ENCODE data around the gene DPCD. TPM values are rescaled to one million over a fixed set of nuclear protein-coding genes. Genes with fewer than 3 reads are reported as not detected.

Gene DPCD
- total and polyA plus RNA-seq, 8 donors = 4.7 to 17.0 (median 7.1) TPM

DNA sequence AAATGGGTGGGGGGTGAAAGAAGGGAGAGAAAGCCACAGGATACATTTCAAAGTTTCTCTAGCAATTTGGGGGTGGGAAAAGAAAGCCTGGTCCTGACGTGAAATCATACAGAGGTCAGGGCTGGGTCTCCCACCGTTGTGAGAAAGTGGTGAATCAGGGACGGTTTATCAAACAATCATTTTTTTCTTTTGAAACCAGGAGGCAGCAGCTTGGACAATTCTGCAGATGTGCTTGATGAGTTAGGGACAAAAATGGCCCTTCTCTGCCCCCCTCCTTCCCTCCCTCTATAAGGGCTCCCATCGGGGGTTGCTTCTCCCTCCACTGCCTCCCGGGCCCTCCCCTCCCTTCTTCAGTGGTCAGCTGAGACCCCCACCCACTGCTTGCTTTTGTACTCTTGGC is 63.2 kb downstream of the DPCD start:
- no peak for DNase-seq
- Histone ChIP-seq H3K36me3 (peaks cover 0 to 30% (median 0%) of the 10 kb centered on the region in 3 donors), H3K27ac (no peak overlapping the region), H3K4me3 (no peak overlapping the region), H3K27me3 (no peaks in the 10 kb centered on the region), H3K4me1 (no peaks in the 10 kb centered on the region), H3K9me3 (no peaks in the 10 kb centered on the region)
- no peak for FAIRE-seq
- ATAC-seq = no peak
- intact Hi-C loops (cut with DNase I) = no loop called here
- TF ChIP-seq, protein P1, sequence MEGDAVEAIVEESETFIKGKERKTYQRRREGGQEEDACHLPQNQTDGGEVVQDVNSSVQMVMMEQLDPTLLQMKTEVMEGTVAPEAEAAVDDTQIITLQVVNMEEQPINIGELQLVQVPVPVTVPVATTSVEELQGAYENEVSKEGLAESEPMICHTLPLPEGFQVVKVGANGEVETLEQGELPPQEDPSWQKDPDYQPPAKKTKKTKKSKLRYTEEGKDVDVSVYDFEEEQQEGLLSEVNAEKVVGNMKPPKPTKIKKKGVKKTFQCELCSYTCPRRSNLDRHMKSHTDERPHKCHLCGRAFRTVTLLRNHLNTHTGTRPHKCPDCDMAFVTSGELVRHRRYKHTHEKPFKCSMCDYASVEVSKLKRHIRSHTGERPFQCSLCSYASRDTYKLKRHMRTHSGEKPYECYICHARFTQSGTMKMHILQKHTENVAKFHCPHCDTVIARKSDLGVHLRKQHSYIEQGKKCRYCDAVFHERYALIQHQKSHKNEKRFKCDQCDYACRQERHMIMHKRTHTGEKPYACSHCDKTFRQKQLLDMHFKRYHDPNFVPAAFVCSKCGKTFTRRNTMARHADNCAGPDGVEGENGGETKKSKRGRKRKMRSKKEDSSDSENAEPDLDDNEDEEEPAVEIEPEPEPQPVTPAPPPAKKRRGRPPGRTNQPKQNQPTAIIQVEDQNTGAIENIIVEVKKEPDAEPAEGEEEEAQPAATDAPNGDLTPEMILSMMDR (IDR thresholded peaks at IDR 0.05) = no peak
- 82 to 87% methylated on average over 5 of the region's 5 CpGs for WGBS, 2 donors

DNA sequence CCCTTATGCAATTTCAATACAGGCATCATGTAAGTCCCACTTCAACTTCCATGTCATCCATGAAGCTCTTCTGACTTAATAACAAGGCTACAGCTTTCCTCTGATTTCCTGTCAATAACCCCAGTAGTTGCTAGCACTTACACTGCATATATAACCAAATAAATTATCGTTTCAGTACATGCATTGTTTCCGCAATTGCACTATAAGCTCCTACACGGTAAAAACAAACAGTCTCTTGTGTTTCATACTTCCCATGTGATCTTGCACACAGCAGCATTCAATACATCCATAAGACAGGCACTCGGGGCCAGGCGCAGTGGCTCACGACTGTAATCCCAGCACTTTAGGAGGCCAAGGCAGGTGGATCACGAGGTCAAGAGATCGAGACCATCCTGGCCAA is 65.4 kb downstream of the DPCD start:
- H3K36me3 ChIP-seq = peaks cover 0 to 30% (median 0%) of the 10 kb centered on the region in 3 donors
- no peaks in the 10 kb centered on the region for H3K9me3 ChIP-seq
- H3K4me1 ChIP-seq = no peaks in the 10 kb centered on the region
- ATAC-seq (no peak), FAIRE-seq (no peak), DNase-seq (no peak)
- 91 to 92% methylated on average over 8 of the region's 8 CpGs for WGBS, 2 donors
- H3K27ac ChIP-seq = no peak overlapping the region
- intact Hi-C loops (cut with DNase I) = no loop called here
- TF ChIP-seq, protein P1 (IDR thresholded peaks at IDR 0.05) = no peak
- no peak overlapping the region for H3K4me3 ChIP-seq
- no peaks in the 10 kb centered on the region for H3K27me3 ChIP-seq

DNA sequence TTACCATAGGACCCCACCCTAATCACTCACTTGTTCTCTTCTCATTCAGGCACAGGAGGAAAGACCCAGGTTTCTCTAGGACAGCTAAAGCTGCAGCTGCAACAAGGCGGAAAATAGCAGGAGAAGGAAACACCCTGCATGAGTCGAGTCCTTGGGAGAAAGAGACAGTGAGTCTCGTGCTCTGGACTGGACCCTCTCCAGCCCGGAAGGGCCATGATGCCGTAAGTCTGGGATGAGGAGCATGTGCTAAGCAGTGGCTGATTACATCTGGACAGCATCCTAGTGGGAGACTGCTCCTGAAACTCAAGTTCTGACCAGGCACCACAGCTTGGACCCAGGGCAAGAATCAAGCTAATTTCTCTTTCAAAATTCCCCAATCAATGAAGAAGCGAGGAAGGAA is 67.4 kb downstream of the DPCD start:
- WGBS, 2 donors = 73 to 86% methylated on average over 6 of the region's 6 CpGs
- H3K9me3 ChIP-seq = no peaks in the 10 kb centered on the region
- intact Hi-C loops (cut with DNase I) = no loop called here
- no peak overlapping the region for H3K27ac ChIP-seq
- no peaks in the 10 kb centered on the region for H3K27me3 ChIP-seq
- TF ChIP-seq, protein P1 (IDR thresholded peaks at IDR 0.05) = no peak
- ATAC-seq (no peak), DNase-seq (no peak), FAIRE-seq (no peak)
- H3K4me1 ChIP-seq = no peaks in the 10 kb centered on the region
- no peak overlapping the region for H3K4me3 ChIP-seq
- H3K36me3 ChIP-seq = peaks cover 0 to 38% (median 0%) of the 10 kb centered on the region in 3 donors

DNA sequence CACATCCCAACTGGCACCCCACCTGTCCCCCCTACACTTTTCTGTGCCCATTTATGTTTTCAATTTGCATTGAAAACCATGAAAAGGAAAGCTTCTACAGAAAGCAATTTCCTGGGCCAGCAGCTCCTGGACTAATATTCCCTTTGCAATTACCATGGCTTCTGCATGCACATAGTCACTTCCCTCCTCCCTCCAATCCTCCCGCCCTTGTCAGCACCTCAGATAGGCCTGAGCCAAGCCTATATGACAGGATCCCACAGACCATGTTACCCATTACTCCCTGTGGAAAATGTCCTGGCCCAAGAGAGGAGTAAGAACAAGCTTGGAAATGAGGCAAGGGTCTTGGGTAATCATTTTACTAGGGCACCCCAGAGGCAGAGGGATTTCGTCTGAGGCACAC is 68.8 kb downstream of the DPCD start:
- TF ChIP-seq, protein P1 (IDR thresholded peaks at IDR 0.05) = no peak
- DNase-seq = no peak
- Histone ChIP-seq H3K36me3 (peaks cover 0 to 34% (median 0%) of the 10 kb centered on the region in 3 donors), H3K27me3 (no peaks in the 10 kb centered on the region), H3K4me3 (no peak overlapping the region), H3K27ac (no peak overlapping the region), H3K9me3 (no peaks in the 10 kb centered on the region), H3K4me1 (no peaks in the 10 kb centered on the region)
- intact Hi-C loops (cut with DNase I) = no loop called here
- ATAC-seq = no peak
- no peak for FAIRE-seq
- WGBS, 2 donors = 94 to 97% methylated on average over 2 of the region's 2 CpGs

DNA sequence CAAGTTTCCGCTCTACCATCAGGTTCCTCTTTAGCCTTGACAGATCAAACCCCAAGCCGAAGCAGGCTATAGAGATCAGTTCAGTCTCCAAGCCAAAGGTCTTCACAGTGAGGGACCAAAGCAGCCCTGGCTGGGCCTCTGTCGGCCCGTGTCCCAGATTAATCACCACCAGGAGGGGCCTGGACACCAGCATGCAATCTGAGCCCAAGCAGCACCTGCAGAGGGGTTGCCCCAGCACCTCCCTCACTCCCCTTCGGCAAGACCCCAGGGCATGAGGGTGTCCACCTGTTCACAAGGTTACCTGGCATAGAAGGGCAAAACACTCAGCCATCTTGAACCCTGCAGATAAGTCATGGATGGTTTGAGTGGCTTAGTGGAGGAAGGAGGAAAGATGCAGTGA is 70.9 kb downstream of the DPCD start:
- H3K27me3 ChIP-seq = no peaks in the 10 kb centered on the region
- H3K4me1 ChIP-seq = no peaks in the 10 kb centered on the region
- ATAC-seq = no peak
- H3K27ac ChIP-seq = no peak overlapping the region
- no peak overlapping the region for H3K4me3 ChIP-seq
- 83 to 85% methylated on average over 5 of the region's 5 CpGs for WGBS, 2 donors
- H3K36me3 ChIP-seq = peaks cover 0 to 34% (median 0%) of the 10 kb centered on the region in 3 donors
- no peak for FAIRE-seq
- no peaks in the 10 kb centered on the region for H3K9me3 ChIP-seq
- intact Hi-C loops (cut with DNase I) = no loop called here
- TF ChIP-seq, protein P1 (IDR thresholded peaks at IDR 0.05) = no peak
- DNase-seq = no peak

Small RNA genes within 50 kb of the gene (microRNA-seq; reads per million reads assigned to microRNA genes)
- 0 reads per million in 2 donors for gene MIR3158-1
- gene MIR3158-2 = 0 reads per million in 2 donors

Other genes with a start within 250 kb of the DPCD start
- gene BTRC, start 234.2 kb upstream of the DPCD start, total RNA-seq = 10 to 100 TPM in 2 of 6 donors, 1 to 10 TPM in 4; 8.0 to 16.4 (median 9.4) TPM
- 1 to 10 TPM; 4.3 to 5.1 TPM for gene BTRC, start 234.2 kb upstream of the DPCD start, polyA plus RNA-seq
- gene POLL, start 64 bp upstream of the DPCD start, total RNA-seq = 10 to 100 TPM; 18.2 to 32.9 (median 30.1) TPM
- 10 to 100 TPM; 54.5 to 81.1 TPM for gene POLL, start 64 bp upstream of the DPCD start, polyA plus RNA-seq
- 10 to 100 TPM; 32.3 to 49.4 (median 40.0) TPM for gene FBXW4, start 106.8 kb downstream of the DPCD start, total RNA-seq
- 10 to 100 TPM; 37.0 to 45.9 TPM for gene FBXW4, start 106.8 kb downstream of the DPCD start, polyA plus RNA-seq
- gene FGF8, start 187.8 kb downstream of the DPCD start, total RNA-seq = not detected
- gene FGF8, start 187.8 kb downstream of the DPCD start, polyA plus RNA-seq = not detected
- gene NPM3, start 195.1 kb downstream of the DPCD start, total RNA-seq = 10 to 100 TPM; 13.2 to 23.3 (median 20.1) TPM
- gene NPM3, start 195.1 kb downstream of the DPCD start, polyA plus RNA-seq = 10 to 100 TPM; 16.2 to 17.0 TPM
- 10 to 100 TPM; 29.3 to 57.3 (median 32.2) TPM for gene OGA, start 230.1 kb downstream of the DPCD start, total RNA-seq
- 10 to 100 TPM; 29.8 to 47.2 TPM for gene OGA, start 230.1 kb downstream of the DPCD start, polyA plus RNA-seq

All from pancreas (tissue), 10 donors.